ENCODE data around the gene YTHDF2.

The YTHDF2 gene

DNA sequence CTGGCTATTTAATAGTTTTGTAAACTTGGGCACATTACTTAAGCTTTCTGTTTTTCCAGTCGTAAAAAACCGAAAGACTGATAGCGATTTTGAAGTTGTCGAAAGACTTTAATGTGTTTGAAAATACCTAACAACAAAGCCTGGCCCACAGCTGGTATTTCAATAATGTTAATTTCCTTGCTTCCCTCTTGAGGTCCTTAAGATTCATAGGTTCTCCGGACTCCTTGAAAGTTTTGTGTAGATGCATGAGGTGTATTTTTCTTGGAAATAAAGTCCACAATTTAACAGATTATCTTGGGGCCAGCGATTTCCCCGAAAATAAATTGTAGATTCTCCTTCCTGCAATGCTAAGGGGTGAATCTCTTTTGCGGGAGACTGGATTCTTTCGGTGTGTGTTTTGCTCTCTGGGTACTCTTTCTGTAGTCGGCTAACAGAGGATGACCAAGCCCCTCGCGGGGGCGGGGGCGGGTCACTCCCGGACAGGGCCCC, 735 bp upstream of the YTHDF2 start:
- ChIA-PET CTCF (interaction anchor here (0.5 to 2.4 kb wide), 21 partner anchors 8 to 269 kb away, joined by 3 to 15 read pairs (median 4); no protein-coding TSS in a partner anchor), POLR2A (interaction anchor here (0.6 to 2.9 kb wide), 27 partner anchors 9 to 500 kb away, joined by 3 to 73 read pairs (median 6); partner anchors contain the start of genes ATP5IF1, EPB41, GMEB1 and RNU11)
- H3K27ac ChIP-seq (ENCODE audit: extremely low read depth, low read depth, low read length), result peak overlapping the region; percentile 95
- H3K9me3 ChIP-seq (ENCODE audit: control insufficient read depth, insufficient read depth, low read depth, low read length), result no peaks in the 10 kb centered on the region
- H3K4me1 ChIP-seq (ENCODE audit: control insufficient read depth, insufficient read depth, low read length), result no peaks in the 10 kb centered on the region; the same call in 1 of the 2 replicates
- H3K36me3 ChIP-seq (ENCODE audit: control insufficient read depth in 2 of 2, insufficient read depth in 1 of 2, low read length in 2 of 2), result peaks cover 25 to 32% of the 10 kb centered on the region in 2 experiments
- peak overlapping the region; percentile 98 for H3K4me3 ChIP-seq (ENCODE audit: low read depth, low read length)
- TF ChIP-seq YY2 (tag by site-specific recombination; IDR thresholded peaks at IDR 0.05) (no peak), ZNF335 (tag by site-specific recombination; conservative IDR thresholded peaks at IDR 0.05) (peak; percentile 76)

DNA sequence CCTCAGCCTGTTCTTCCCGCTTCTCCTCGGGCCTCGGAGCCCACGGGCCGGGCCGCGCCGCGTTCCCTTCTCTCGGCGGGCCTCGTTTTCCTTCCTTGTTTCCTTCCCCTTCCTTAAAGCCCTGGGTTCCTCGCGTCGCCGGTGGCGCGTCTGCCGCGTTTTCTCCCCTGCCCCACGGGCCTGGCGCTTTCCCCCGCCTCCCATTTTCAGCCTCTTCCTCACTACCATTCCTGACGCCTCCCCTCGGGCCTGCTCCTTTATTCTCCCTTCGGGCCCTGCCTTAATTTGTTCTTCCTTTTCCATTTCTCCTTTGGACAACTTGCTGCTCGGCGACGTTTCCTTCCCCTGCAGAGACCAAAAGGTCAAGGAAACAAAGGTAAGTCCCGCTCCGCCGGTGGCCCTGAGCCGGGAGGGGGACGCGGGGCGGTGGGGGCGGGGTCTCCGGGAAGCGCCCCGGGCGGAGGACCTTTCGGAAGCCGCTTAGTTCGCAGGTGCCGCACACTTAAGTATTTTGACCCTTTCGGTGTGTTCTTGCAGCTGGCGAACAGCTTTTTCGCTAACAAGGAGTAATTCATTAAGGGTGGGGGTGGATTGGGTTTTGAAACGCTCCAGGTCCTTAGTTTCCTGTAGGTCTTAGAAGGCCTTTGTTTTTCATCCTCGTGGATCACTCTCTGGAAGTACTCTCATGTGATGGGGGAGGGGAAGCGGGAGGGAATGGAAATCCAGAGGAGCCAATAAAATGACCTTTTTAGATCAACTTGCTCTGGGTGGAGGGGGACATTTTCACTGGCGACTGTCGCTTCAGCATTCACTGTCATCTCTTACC, 780 bp downstream of the YTHDF2 start:
- H3K4me3 ChIP-seq (ENCODE audit: low read depth, low read length), result peak overlapping the region; percentile 98
- ChIA-PET POLR2A (interaction anchor here (0.5 to 2.9 kb wide), 25 partner anchors 9 to 502 kb away, joined by 3 to 73 read pairs (median 5); partner anchors contain the start of genes ATP5IF1, GMEB1, RNU11 and SRSF4), CTCF (interaction anchor here (0.6 to 2.4 kb wide), 14 partner anchors 9 to 425 kb away, joined by 3 to 15 read pairs (median 5); no protein-coding TSS in a partner anchor)
- peak overlapping the region; percentile 95 for H3K27ac ChIP-seq (ENCODE audit: extremely low read depth, low read depth, low read length)
- no peaks in the 10 kb centered on the region for H3K9me3 ChIP-seq (ENCODE audit: control insufficient read depth, insufficient read depth, low read depth, low read length)
- H3K36me3 ChIP-seq (ENCODE audit: control insufficient read depth in 2 of 2, insufficient read depth in 1 of 2, low read length in 2 of 2), result peaks cover 41 to 47% of the 10 kb centered on the region in 2 experiments
- no peaks in the 10 kb centered on the region; the same call in 1 of the 2 replicates for H3K4me1 ChIP-seq (ENCODE audit: control insufficient read depth, insufficient read depth, low read length)
- no peak for TF ChIP-seq ZNF768 (tag by site-specific recombination; IDR thresholded peaks at IDR 0.05)
- TF ChIP-seq MEIS1 (CRISPR knock-in tag; IDR thresholded peaks at IDR 0.05; ENCODE audit: borderline replicate concordance), result no peak
- TF ChIP-seq TRIM28 (IDR thresholded peaks at IDR 0.05; ENCODE audit: borderline replicate concordance, low read length), result peak; percentile 45; the same call in 1 of the 2 replicates
- TF ChIP-seq MZF1 (tag by site-specific recombination; IDR thresholded peaks at IDR 0.05; ENCODE audit: borderline replicate concordance), result peak; percentile 32; the same call in 1 of the 2 replicates
- TF ChIP-seq IKZF3 (tag by site-specific recombination; IDR thresholded peaks at IDR 0.05), result 0 out of 2 replicates have a peak, but pooled peaks have one; percentile 31
- TF ChIP-seq ZNF132 (tag by site-specific recombination; IDR thresholded peaks at IDR 0.05; ENCODE audit: borderline replicate concordance), result no peak
- TF ChIP-seq ZNF610 (tag by site-specific recombination; IDR thresholded peaks at IDR 0.05; ENCODE audit: borderline replicate concordance), result no peak
- TF ChIP-seq GLI2 (tag by site-specific recombination; IDR thresholded peaks at IDR 0.05; ENCODE audit: borderline replicate concordance, low read depth), result no peak
- TF ChIP-seq, protein P1, sequence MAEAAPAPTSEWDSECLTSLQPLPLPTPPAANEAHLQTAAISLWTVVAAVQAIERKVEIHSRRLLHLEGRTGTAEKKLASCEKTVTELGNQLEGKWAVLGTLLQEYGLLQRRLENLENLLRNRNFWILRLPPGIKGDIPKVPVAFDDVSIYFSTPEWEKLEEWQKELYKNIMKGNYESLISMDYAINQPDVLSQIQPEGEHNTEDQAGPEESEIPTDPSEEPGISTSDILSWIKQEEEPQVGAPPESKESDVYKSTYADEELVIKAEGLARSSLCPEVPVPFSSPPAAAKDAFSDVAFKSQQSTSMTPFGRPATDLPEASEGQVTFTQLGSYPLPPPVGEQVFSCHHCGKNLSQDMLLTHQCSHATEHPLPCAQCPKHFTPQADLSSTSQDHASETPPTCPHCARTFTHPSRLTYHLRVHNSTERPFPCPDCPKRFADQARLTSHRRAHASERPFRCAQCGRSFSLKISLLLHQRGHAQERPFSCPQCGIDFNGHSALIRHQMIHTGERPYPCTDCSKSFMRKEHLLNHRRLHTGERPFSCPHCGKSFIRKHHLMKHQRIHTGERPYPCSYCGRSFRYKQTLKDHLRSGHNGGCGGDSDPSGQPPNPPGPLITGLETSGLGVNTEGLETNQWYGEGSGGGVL (tag by site-specific recombination; IDR thresholded peaks at IDR 0.05), result 0 out of 2 replicates have a peak, but pooled peaks have one; percentile 13
- TF ChIP-seq ZNF341 (tag by site-specific recombination; IDR thresholded peaks at IDR 0.05; ENCODE audit: low read depth), result peak; percentile 65
- TF ChIP-seq ZNF660 (tag by site-specific recombination; IDR thresholded peaks at IDR 0.05), result peak; percentile 23; the same call in 1 of the 2 replicates
- TF ChIP-seq, protein P2, sequence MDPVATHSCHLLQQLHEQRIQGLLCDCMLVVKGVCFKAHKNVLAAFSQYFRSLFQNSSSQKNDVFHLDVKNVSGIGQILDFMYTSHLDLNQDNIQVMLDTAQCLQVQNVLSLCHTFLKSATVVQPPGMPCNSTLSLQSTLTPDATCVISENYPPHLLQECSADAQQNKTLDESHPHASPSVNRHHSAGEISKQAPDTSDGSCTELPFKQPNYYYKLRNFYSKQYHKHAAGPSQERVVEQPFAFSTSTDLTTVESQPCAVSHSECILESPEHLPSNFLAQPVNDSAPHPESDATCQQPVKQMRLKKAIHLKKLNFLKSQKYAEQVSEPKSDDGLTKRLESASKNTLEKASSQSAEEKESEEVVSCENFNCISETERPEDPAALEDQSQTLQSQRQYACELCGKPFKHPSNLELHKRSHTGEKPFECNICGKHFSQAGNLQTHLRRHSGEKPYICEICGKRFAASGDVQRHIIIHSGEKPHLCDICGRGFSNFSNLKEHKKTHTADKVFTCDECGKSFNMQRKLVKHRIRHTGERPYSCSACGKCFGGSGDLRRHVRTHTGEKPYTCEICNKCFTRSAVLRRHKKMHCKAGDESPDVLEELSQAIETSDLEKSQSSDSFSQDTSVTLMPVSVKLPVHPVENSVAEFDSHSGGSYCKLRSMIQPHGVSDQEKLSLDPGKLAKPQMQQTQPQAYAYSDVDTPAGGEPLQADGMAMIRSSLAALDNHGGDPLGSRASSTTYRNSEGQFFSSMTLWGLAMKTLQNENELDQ (tag by site-specific recombination; IDR thresholded peaks at IDR 0.05; ENCODE audit: low read depth), result no peak
- TF ChIP-seq FEZF1 (tag by site-specific recombination; IDR thresholded peaks at IDR 0.05), result no peak
- TF ChIP-seq ZNF16 (tag by site-specific recombination; IDR thresholded peaks at IDR 0.05; ENCODE audit: low read depth), result no peak
- no peak for TF ChIP-seq ZNF837 (tag by site-specific recombination; IDR thresholded peaks at IDR 0.05)
- TF ChIP-seq ZEB2 (tag by site-specific recombination; IDR thresholded peaks at IDR 0.05), result peak; percentile 30; the same call in 1 of the 2 replicates
- TF ChIP-seq, protein P3, sequence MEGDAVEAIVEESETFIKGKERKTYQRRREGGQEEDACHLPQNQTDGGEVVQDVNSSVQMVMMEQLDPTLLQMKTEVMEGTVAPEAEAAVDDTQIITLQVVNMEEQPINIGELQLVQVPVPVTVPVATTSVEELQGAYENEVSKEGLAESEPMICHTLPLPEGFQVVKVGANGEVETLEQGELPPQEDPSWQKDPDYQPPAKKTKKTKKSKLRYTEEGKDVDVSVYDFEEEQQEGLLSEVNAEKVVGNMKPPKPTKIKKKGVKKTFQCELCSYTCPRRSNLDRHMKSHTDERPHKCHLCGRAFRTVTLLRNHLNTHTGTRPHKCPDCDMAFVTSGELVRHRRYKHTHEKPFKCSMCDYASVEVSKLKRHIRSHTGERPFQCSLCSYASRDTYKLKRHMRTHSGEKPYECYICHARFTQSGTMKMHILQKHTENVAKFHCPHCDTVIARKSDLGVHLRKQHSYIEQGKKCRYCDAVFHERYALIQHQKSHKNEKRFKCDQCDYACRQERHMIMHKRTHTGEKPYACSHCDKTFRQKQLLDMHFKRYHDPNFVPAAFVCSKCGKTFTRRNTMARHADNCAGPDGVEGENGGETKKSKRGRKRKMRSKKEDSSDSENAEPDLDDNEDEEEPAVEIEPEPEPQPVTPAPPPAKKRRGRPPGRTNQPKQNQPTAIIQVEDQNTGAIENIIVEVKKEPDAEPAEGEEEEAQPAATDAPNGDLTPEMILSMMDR (tag by site-specific recombination; IDR thresholded peaks at IDR 0.05), result no peak
- TF ChIP-seq RBAK (tag by site-specific recombination; IDR thresholded peaks at IDR 0.05), result no peak
- TF ChIP-seq, protein P4, sequence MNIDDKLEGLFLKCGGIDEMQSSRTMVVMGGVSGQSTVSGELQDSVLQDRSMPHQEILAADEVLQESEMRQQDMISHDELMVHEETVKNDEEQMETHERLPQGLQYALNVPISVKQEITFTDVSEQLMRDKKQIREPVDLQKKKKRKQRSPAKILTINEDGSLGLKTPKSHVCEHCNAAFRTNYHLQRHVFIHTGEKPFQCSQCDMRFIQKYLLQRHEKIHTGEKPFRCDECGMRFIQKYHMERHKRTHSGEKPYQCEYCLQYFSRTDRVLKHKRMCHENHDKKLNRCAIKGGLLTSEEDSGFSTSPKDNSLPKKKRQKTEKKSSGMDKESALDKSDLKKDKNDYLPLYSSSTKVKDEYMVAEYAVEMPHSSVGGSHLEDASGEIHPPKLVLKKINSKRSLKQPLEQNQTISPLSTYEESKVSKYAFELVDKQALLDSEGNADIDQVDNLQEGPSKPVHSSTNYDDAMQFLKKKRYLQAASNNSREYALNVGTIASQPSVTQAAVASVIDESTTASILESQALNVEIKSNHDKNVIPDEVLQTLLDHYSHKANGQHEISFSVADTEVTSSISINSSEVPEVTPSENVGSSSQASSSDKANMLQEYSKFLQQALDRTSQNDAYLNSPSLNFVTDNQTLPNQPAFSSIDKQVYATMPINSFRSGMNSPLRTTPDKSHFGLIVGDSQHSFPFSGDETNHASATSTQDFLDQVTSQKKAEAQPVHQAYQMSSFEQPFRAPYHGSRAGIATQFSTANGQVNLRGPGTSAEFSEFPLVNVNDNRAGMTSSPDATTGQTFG (tag by site-specific recombination; IDR thresholded peaks at IDR 0.05; ENCODE audit: borderline replicate concordance), result no peak
- TF ChIP-seq ZNF843 (tag by site-specific recombination; IDR thresholded peaks at IDR 0.05), result no peak
